CD4-positive, alpha-beta memory T cell (primary cell): Measurements from ENCODE around the gene PIGQ. TPM values are rescaled to one million over a fixed set of nuclear protein-coding genes. Genes with fewer than 3 reads are reported as not detected.
A peak's percentile ranks its signal among the peaks of the same experiment; 100 is the strongest.

Experiments
- CTCF ChIA-PET: fragments of 350-600 bp; sonication (Branson Sonifier 250); formaldehyde crosslinking; loops from one replicate; lab custom pipeline; 2021; ENCODE audit warnings: inconsistent platforms; ENCODE audit not compliant: partially characterized antibody; lab: Charles Lee
- POLR2A ChIA-PET: fragments of 350-600 bp; sonication (Branson Sonifier 250); formaldehyde crosslinking; loops from one replicate; lab custom pipeline; 2021; ENCODE audit not compliant: partially characterized antibody; lab: Charles Lee
- DNase-seq, 5 donors: peaks; one replicate each; pipeline versions ENCODE4 v3.0.0 to v3.0.0-alpha.2; 2020 to 2022; ENCODE audit warnings: mixed read lengths in 1 of 5
- H3K27ac ChIP-seq: one replicate; pipeline ENCODE4 v1.7.0; 2013; ENCODE audit warnings: low read depth, low read length
- H3K27me3 ChIP-seq: 2 replicates; pipeline ENCODE4 v1.7.0; 2013; ENCODE audit warnings: mild to moderate bottlenecking, low read length, moderate library complexity; ENCODE audit not compliant: insufficient read depth
- H3K36me3 ChIP-seq: 2 replicates; pipeline ENCODE4 v1.7.0; 2013; ENCODE audit warnings: mild to moderate bottlenecking, low read length, moderate library complexity; ENCODE audit not compliant: insufficient read depth
- H3K4me1 ChIP-seq: 2 replicates; pipeline ENCODE4 v1.7.0; 2013; ENCODE audit warnings: mild to moderate bottlenecking, low read length, moderate library complexity; ENCODE audit not compliant: insufficient read depth
- H3K4me3 ChIP-seq, 2 donors: one replicate each; pipeline ENCODE4 v1.7.0; 2013; ENCODE audit warnings: low read length in 2 of 2, mild to moderate bottlenecking in 1 of 2
- H3K9me3 ChIP-seq, 2 donors: one replicate each; pipeline ENCODE4 v1.7.0; 2013; ENCODE audit warnings: low read length in 2 of 2, control low read depth in 1 of 2; ENCODE audit not compliant: control insufficient read depth in 1 of 2
- H3K27ac Mint-ChIP-seq, 7 donors: one replicate each; pipeline ENCODE4 v1.8.0; 2020 to 2021; ENCODE audit warnings: mixed read lengths in 7 of 7, mild to moderate bottlenecking in 6 of 7, inconsistent platforms in 3 of 7, moderate library complexity in 3 of 7
- H3K27me3 Mint-ChIP-seq, 2 donors: one replicate each; pipeline ENCODE4 v1.8.0; 2020 to 2021; ENCODE audit warnings: mixed read lengths in 2 of 2
- H3K36me3 Mint-ChIP-seq, 2 donors: one replicate each; pipeline ENCODE4 v1.8.0; 2020 to 2021; ENCODE audit warnings: mixed read lengths in 2 of 2, inconsistent platforms in 1 of 2, mild to moderate bottlenecking in 1 of 2
- H3K4me1 Mint-ChIP-seq, 4 donors: one replicate each; pipeline ENCODE4 v1.8.0; 2020 to 2021; ENCODE audit warnings: mixed read lengths in 4 of 4, mild to moderate bottlenecking in 1 of 4
- H3K4me3 Mint-ChIP-seq, 8 donors: one replicate each; pipeline ENCODE4 v1.8.0; 2020 to 2021; ENCODE audit warnings: mixed read lengths in 8 of 8, mild to moderate bottlenecking in 7 of 8, moderate library complexity in 6 of 8, inconsistent platforms in 3 of 8
- H3K9me3 Mint-ChIP-seq, 8 donors: one replicate each; pipeline ENCODE4 v1.8.0; 2020 to 2021; ENCODE audit warnings: mixed read lengths in 8 of 8, mild to moderate bottlenecking in 5 of 8, inconsistent platforms in 3 of 8, moderate library complexity in 1 of 8
- intact Hi-C: fragments of 100-400 bp; cut with micrococcal nuclease; formaldehyde crosslinking; loops from one replicate; pipeline ENCODE4 v1.15.1; 2023
- polyA plus RNA-seq, 2 donors: library from polyadenylated mRNA; unstranded; fragments of 300-500 nt; fragmentation: Illumina TruSeq; gene quantifications; one replicate each; pipeline ENCODE4 v1.2.3, GENCODE V29; 2021
- total RNA-seq, 2 experiments: library from RNA; stranded (reverse); gene quantifications; one replicate each; pipeline ENCODE4 v1.2.3, GENCODE V29; 2021

PIGQ gene
- total and polyA plus RNA-seq, 4 experiments from 2014 or later: 7.2 to 63.3 (median 37.0) TPM

- ChIA-PET POLR2A (interaction anchor here (1.1 to 2.7 kb wide), 5 partner anchors 10 to 50 kb away, joined by 3 to 18 read pairs (median 6); partner anchors contain the start of genes NHLRC4 and PIGQ), CTCF (no interaction called here)
- intact Hi-C loops: loop anchor here (10.0 kb wide), 1 partner anchor 212 kb away; the partner anchor contains the start of gene MRPL28
- Mint-ChIP-seq H3K4me1 (peaks cover 10 to 35% (median 21%) of the 10 kb centered on the region in 4 donors), H3K4me3 (peak overlapping the region in 7 of 8 donors; percentile 52 to 97 (median 69)), H3K27me3 (no peaks in the 10 kb centered on the region), H3K27ac (peak overlapping the region in 6 of 7 donors; percentile 65 to 98 (median 76)), H3K36me3 (peaks cover 0 to 10% of the 10 kb centered on the region in 2 donors), H3K9me3 (peaks cover 0 to 2% (median 0%) of the 10 kb centered on the region in 8 donors)
- Histone ChIP-seq H3K4me3 (no peak overlapping the region), H3K9me3 (no peaks in the 10 kb centered on the region), H3K36me3 (no peaks in the 10 kb centered on the region), H3K4me1 (peaks cover 25% of the 10 kb centered on the region), H3K27ac (no peak overlapping the region), H3K27me3 (no peaks in the 10 kb centered on the region)
- DNase-seq: peak in 1 of 5 donors; percentile 37
Measured at GRCh38 chr16:586645-587590, 17.1 kb downstream of the PIGQ start.

GRCh38 chr16:588639-588888 lies 18.8 kb downstream of the PIGQ start:
- no peaks in the 10 kb centered on the region for H3K36me3 ChIP-seq
- intact Hi-C loops: loop anchor here (2.0 to 10.0 kb wide), 3 partner anchors 90 to 382 kb away; partner anchors contain the start of genes LMF1 and MRPL28
- H3K27ac ChIP-seq: peak overlapping the region; percentile 85
- Mint-ChIP-seq H3K27me3 (no peaks in the 10 kb centered on the region), H3K4me3 (peak overlapping the region; percentile 93 to 99 (median 97)), H3K36me3 (peaks cover 0 to 12% of the 10 kb centered on the region in 2 donors), H3K27ac (peak overlapping the region; percentile 91 to 99 (median 99)), H3K9me3 (peaks cover 0 to 2% (median 0%) of the 10 kb centered on the region in 8 donors), H3K4me1 (peaks cover 12 to 44% (median 30%) of the 10 kb centered on the region in 4 donors)
- H3K4me1 ChIP-seq: peaks cover 27% of the 10 kb centered on the region
- no peaks in the 10 kb centered on the region for H3K27me3 ChIP-seq
- ChIA-PET CTCF (no interaction called here), POLR2A (interaction anchor here (1.0 to 2.7 kb wide), 8 partner anchors 9 to 61 kb away, joined by 3 to 18 read pairs (median 6); partner anchors contain the start of genes CAPN15, METTL26, NHLRC4 and PIGQ)
- peak overlapping the region; percentile 69 to 89 for H3K4me3 ChIP-seq
- no peaks in the 10 kb centered on the region for H3K9me3 ChIP-seq
- DNase-seq: peak in 4 of 5 donors; percentile 71 to 86 (median 76)

GRCh38 chr16:588889-589657 lies 19.3 kb downstream of the PIGQ start:
- Histone ChIP-seq H3K27me3 (no peaks in the 10 kb centered on the region), H3K27ac (peak overlapping the region; percentile 85), H3K36me3 (no peaks in the 10 kb centered on the region), H3K9me3 (no peaks in the 10 kb centered on the region), H3K4me3 (peak overlapping the region; percentile 69 to 89), H3K4me1 (peaks cover 27% of the 10 kb centered on the region)
- Mint-ChIP-seq H3K9me3 (peaks cover 0 to 2% (median 0%) of the 10 kb centered on the region in 8 donors), H3K27me3 (no peaks in the 10 kb centered on the region), H3K4me3 (peak overlapping the region; percentile 93 to 100 (median 99)), H3K4me1 (peaks cover 14 to 48% (median 33%) of the 10 kb centered on the region in 4 donors), H3K27ac (peak overlapping the region; percentile 91 to 100 (median 99)), H3K36me3 (peaks cover 0 to 12% of the 10 kb centered on the region in 2 donors)
- ChIA-PET CTCF (no interaction called here), POLR2A (interaction anchor here (0.7 to 2.7 kb wide), 8 partner anchors 9 to 1566 kb away, joined by 3 to 18 read pairs (median 5); partner anchors contain the start of genes CAPN15, METTL26, PIGQ and TRAF7)
- intact Hi-C loops: loop anchor here (1.0 to 10.0 kb wide), 6 partner anchors 19 to 382 kb away; partner anchors contain the start of genes CAPN15, LMF1, METTL26 and MRPL28
- peak; percentile 99 to 100 (median 99) for DNase-seq

GRCh38 chr16:589658-590187 lies 20.0 kb downstream of the PIGQ start, which contains the start of gene RAB40C:
RAB40C (plus strand) TSS chr16:590066; CDS start chr16:590292, 226 bp downstream.
- CTCF ChIA-PET: no interaction called here
- Mint-ChIP-seq H3K4me3 (peak within 1 kb of the TSS; percentile 93 to 100 (median 99)), H3K9me3 (peaks cover 0 to 2% (median 0%) of the 10 kb centered on the region in 8 donors), H3K27ac (peak within 1 kb of the TSS; percentile 91 to 100 (median 99)), H3K27me3 (no peaks in the 10 kb centered on the region), H3K36me3 (peaks cover 0 to 13% of the 10 kb centered on the region in 2 donors), H3K4me1 (peaks cover 16 to 54% (median 33%) of the 10 kb centered on the region in 4 donors)
- Histone ChIP-seq H3K9me3 (no peaks in the 10 kb centered on the region), H3K4me1 (peaks cover 27% of the 10 kb centered on the region), H3K4me3 (peak within 1 kb of the TSS; percentile 52 to 89), H3K27ac (peak within 1 kb of the TSS; percentile 85), H3K27me3 (no peaks in the 10 kb centered on the region), H3K36me3 (no peaks in the 10 kb centered on the region)
- intact Hi-C loops: loop anchor here (1.0 to 10.0 kb wide), 6 partner anchors 19 to 381 kb away; partner anchors contain the start of genes CAPN15, LMF1, METTL26 and MRPL28
- POLR2A ChIA-PET: interaction anchor here (0.8 to 2.2 kb wide), 6 partner anchors 10 to 188 kb away, joined by 3 to 18 read pairs (median 8); partner anchors contain the start of genes DECR2, METTL26, NHLRC4 and PIGQ
- peak; percentile 99 for DNase-seq

- Histone ChIP-seq H3K4me1 (peaks cover 27% of the 10 kb centered on the region), H3K9me3 (no peaks in the 10 kb centered on the region), H3K4me3 (peak overlapping the region; percentile 42 to 70), H3K27me3 (no peaks in the 10 kb centered on the region), H3K36me3 (no peaks in the 10 kb centered on the region), H3K27ac (peak overlapping the region; percentile 62)
- peaks cover 0 to 2% (median 0%) of the 10 kb centered on the region in 8 donors for H3K9me3 Mint-ChIP-seq
- no peaks in the 10 kb centered on the region for H3K27me3 Mint-ChIP-seq
- peak in 1 of 5 donors; percentile 43 for DNase-seq
- ChIA-PET CTCF (interaction anchor here (0.6 kb wide), 1 partner anchor 459 kb away, joined by 3 read pairs; no protein-coding TSS in a partner anchor), POLR2A (interaction anchor here (0.8 to 1.2 kb wide), 5 partner anchors 11 to 188 kb away, joined by 3 to 13 read pairs (median 4); partner anchors contain the start of genes DECR2, METTL26 and NHLRC4)
- intact Hi-C loops: no loop called here
- H3K27ac Mint-ChIP-seq: peak overlapping the region; percentile 61 to 94 (median 89)
- H3K4me3 Mint-ChIP-seq: peak overlapping the region; percentile 86 to 93 (median 88)
- H3K36me3 Mint-ChIP-seq: peaks cover 0 to 13% of the 10 kb centered on the region in 2 donors
- peaks cover 16 to 59% (median 33%) of the 10 kb centered on the region in 4 donors for H3K4me1 Mint-ChIP-seq
Measured at GRCh38 chr16:590188-590814, 20.5 kb downstream of the PIGQ start.
